OCI-LY1 (cell line): ENCODE measurements around the gene CLSTN2.

Experiments
- H2AFZ ChIP-seq: fragments of 200-600 bp; sonication (generic), shearing (Covaris generic); 2 replicates; pipeline ENCODE4 v1.6.0; 2014; ENCODE audit warnings: antibody characterized with exemption, mild to moderate bottlenecking, low read length
- H3F3A ChIP-seq: fragments of 200-600 bp; sonication (generic), shearing (Covaris generic); 2 replicates; pipeline ENCODE4 v1.6.0; 2014; ENCODE audit warnings: mild to moderate bottlenecking, antibody characterized with exemption, low read length, moderate library complexity; ENCODE audit not compliant: insufficient read depth
- H3K27ac ChIP-seq: fragments of 200-600 bp; sonication (generic); 2 replicates; pipeline ENCODE4 v1.5.1; 2014; ENCODE audit warnings: low read length, mixed run types, mild to moderate bottlenecking, low read depth; ENCODE audit not compliant: poor library complexity, severe bottlenecking
- H3K27me3 ChIP-seq: fragments of 200-600 bp; sonication (generic); 2 replicates; pipeline ENCODE4 v1.6.0; 2014; ENCODE audit warnings: antibody characterized with exemption, mild to moderate bottlenecking, low read length, moderate library complexity; ENCODE audit not compliant: insufficient read depth
- H3K36me3 ChIP-seq: fragments of 200-600 bp; sonication (generic); 2 replicates; pipeline ENCODE4 v1.6.1; 2014; ENCODE audit warnings: mild to moderate bottlenecking, antibody characterized with exemption, low read length, moderate library complexity, mixed read lengths; ENCODE audit not compliant: insufficient read depth
- H3K4me1 ChIP-seq: fragments of 200-600 bp; sonication (generic); 2 replicates; pipeline ENCODE4 v1.5.1; 2014; ENCODE audit warnings: mild to moderate bottlenecking, low read length, moderate library complexity; ENCODE audit not compliant: insufficient read depth, severe bottlenecking
- H3K4me2 ChIP-seq: fragments of 200-600 bp; sonication (generic), shearing (Covaris generic); 2 replicates; pipeline ENCODE4 v1.6.1; 2014; ENCODE audit warnings: low read length
- H3K4me3 ChIP-seq: fragments of 200-600 bp; sonication (generic); 2 replicates; pipeline ENCODE4 v1.5.1; 2014; ENCODE audit warnings: low read length, low read depth, mild to moderate bottlenecking, mixed read lengths; ENCODE audit not compliant: poor library complexity, severe bottlenecking
- H3K79me2 ChIP-seq: fragments of 200-600 bp; shearing (Covaris generic); 2 replicates; pipeline ENCODE4 v1.6.1; 2016; ENCODE audit warnings: mixed run types, low read length, mixed read lengths; ENCODE audit not compliant: insufficient read depth
- H3K9ac ChIP-seq: fragments of 200-600 bp; sonication (generic), shearing (Covaris generic); 2 replicates; pipeline ENCODE4 v1.6.1; 2014; ENCODE audit warnings: mild to moderate bottlenecking, low read length, mixed read lengths
- H3K9me2 ChIP-seq: fragments of 200-600 bp; sonication (generic), shearing (Covaris generic); 2 replicates; pipeline ENCODE4 v1.6.1; 2014; ENCODE audit warnings: low read depth, mild to moderate bottlenecking, low read length, mixed read lengths
- H3K9me3 ChIP-seq: fragments of 200-600 bp; shearing (Covaris generic); 2 replicates; pipeline ENCODE4 v1.6.1; 2014; ENCODE audit warnings: low read length, mixed read lengths
- H4K20me1 ChIP-seq: fragments of 200-600 bp; sonication (generic), shearing (Covaris generic); 2 replicates; pipeline ENCODE4 v1.6.0; 2016; ENCODE audit warnings: mild to moderate bottlenecking, low read length; ENCODE audit not compliant: insufficient read depth
- EZH2 ChIP-seq: fragments of 200-600 bp; sonication (generic), shearing (Covaris generic); IDR thresholded peaks from 2 replicates; pipeline ENCODE4 v1.8.0; 2017; ENCODE audit warnings: borderline replicate concordance, mixed run types, mild to moderate bottlenecking, antibody characterized with exemption, low read length, moderate library complexity, mixed read lengths
- TF ChIP-seq, protein P1 (sequence below): fragments of 200-600 bp; sonication (generic), shearing (Covaris generic); IDR thresholded peaks from 2 replicates; pipeline ENCODE4 v1.5.1; 2017; ENCODE audit warnings: mild to moderate bottlenecking, antibody characterized with exemption, low read length, moderate library complexity, mixed read lengths

Gene CLSTN2

DNA sequence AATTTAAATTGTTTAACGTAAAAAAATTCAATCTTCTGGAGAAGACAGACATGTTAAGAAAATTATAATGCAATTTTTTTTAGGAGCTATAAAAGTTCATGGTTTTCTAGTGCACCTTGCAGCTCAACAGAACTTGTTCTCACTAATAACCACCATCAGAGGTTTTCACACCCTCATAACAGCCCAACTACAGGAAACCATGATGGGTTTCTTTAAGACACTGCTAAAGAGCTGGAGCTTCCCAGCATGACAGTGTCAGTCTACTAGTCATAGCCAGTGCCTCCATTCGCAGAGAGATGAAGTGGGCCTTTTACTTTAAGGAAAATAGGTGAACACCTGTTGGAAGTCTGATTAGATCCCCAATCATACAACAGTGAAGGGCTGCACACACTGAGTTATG lies 518.8 kb downstream of the CLSTN2 start:
- Histone ChIP-seq H4K20me1 (no peaks in the 10 kb centered on the region), H3K4me1 (no peaks in the 10 kb centered on the region), H3K36me3 (no peaks in the 10 kb centered on the region), H3K27ac (no peak overlapping the region), H2AFZ (no peak overlapping the region), H3K9me3 (no peaks in the 10 kb centered on the region), H3K79me2 (no peaks in the 10 kb centered on the region), H3K4me2 (no peak overlapping the region), H3F3A (no peaks in the 10 kb centered on the region), H3K27me3 (no peaks in the 10 kb centered on the region; the same call in 1 of the 2 replicates), H3K9me2 (no peaks in the 10 kb centered on the region), H3K9ac (no peak overlapping the region), H3K4me3 (no peak overlapping the region)
- no peak for TF ChIP-seq EZH2
- TF ChIP-seq, protein P1, sequence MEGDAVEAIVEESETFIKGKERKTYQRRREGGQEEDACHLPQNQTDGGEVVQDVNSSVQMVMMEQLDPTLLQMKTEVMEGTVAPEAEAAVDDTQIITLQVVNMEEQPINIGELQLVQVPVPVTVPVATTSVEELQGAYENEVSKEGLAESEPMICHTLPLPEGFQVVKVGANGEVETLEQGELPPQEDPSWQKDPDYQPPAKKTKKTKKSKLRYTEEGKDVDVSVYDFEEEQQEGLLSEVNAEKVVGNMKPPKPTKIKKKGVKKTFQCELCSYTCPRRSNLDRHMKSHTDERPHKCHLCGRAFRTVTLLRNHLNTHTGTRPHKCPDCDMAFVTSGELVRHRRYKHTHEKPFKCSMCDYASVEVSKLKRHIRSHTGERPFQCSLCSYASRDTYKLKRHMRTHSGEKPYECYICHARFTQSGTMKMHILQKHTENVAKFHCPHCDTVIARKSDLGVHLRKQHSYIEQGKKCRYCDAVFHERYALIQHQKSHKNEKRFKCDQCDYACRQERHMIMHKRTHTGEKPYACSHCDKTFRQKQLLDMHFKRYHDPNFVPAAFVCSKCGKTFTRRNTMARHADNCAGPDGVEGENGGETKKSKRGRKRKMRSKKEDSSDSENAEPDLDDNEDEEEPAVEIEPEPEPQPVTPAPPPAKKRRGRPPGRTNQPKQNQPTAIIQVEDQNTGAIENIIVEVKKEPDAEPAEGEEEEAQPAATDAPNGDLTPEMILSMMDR, result no peak

DNA sequence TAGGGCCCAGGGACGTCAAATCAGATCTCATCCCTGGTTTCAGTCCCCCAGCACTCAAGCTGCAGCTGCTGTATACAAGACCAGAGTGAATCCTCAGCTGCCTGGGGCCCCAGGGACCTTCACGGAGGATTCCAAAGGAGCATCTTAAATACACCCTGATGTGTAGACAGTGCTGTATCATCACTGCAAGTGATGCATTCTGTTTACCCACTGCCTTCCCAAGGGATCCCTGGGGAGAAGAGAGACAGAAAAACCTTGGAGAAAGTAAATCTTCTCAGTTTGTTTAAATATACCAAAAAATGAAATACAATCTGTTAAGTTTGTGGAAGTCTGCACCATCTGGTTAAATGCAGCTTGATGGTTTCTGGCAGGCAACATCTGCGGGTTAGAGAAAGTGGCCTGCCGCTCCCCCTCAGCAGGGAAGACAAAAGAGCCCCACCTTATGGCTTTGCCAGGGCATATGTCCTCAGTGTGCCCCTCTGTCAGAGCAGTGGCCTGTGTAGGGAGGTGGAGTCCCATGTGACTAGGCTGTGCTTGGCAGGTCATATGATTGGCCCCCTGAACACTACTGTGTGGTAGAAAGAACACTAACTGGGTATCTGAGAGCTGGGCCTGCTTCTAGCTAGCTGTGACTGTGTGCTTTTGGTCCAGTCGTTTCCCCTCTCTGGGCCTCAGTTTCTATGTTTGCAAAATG lies 520.7 kb downstream of the CLSTN2 start:
- no peaks in the 10 kb centered on the region for H3K4me1 ChIP-seq
- H3K4me3 ChIP-seq, result no peak overlapping the region
- no peaks in the 10 kb centered on the region; the same call in 1 of the 2 replicates for H3K27me3 ChIP-seq
- H3K79me2 ChIP-seq, result no peaks in the 10 kb centered on the region
- H3K9me2 ChIP-seq, result no peaks in the 10 kb centered on the region
- H3K9me3 ChIP-seq, result no peaks in the 10 kb centered on the region
- no peak overlapping the region for H3K27ac ChIP-seq
- H4K20me1 ChIP-seq, result no peaks in the 10 kb centered on the region
- no peak overlapping the region for H2AFZ ChIP-seq
- no peaks in the 10 kb centered on the region for H3K36me3 ChIP-seq
- H3K4me2 ChIP-seq, result no peak overlapping the region
- TF ChIP-seq, protein P1, result no peak
- TF ChIP-seq EZH2, result no peak
- no peaks in the 10 kb centered on the region for H3F3A ChIP-seq
- H3K9ac ChIP-seq, result no peak overlapping the region

DNA sequence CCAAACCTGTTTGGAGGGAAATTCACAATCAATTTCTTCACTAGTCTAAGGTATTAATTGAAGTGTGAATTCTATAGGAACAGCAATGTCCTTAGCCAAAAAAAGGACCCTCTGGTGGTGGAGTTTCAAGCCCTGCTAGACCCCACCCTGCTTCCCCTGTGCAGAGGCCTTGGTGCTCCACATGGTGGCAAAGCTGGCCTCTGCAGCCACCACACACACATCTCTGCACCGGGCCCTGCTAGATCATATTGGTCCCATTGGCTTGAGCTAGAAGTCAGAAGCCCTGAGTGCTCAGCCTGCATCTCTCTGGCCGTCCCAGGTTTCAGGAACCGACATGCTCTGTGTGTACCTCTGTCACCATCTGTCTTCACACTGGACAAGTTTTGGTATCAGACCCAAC lies 522.0 kb downstream of the CLSTN2 start:
- Histone ChIP-seq H3K4me2 (no peak overlapping the region), H3K27ac (no peak overlapping the region), H2AFZ (no peak overlapping the region), H3K4me1 (no peaks in the 10 kb centered on the region), H3K9ac (no peak overlapping the region), H3K27me3 (no peaks in the 10 kb centered on the region), H3F3A (no peaks in the 10 kb centered on the region), H3K79me2 (no peaks in the 10 kb centered on the region), H3K9me2 (no peaks in the 10 kb centered on the region), H4K20me1 (no peaks in the 10 kb centered on the region), H3K9me3 (no peaks in the 10 kb centered on the region), H3K4me3 (no peak overlapping the region), H3K36me3 (no peaks in the 10 kb centered on the region)
- TF ChIP-seq, protein P1, result no peak
- no peak for TF ChIP-seq EZH2
